ENCODE data around the gene ANLN. TPM values are rescaled to one million over a fixed set of nuclear protein-coding genes. Genes with fewer than 3 reads are reported as not detected.

The ANLN gene
- total RNA-seq, 1 experiment from 2014 or later = 78.9 TPM

DNA sequence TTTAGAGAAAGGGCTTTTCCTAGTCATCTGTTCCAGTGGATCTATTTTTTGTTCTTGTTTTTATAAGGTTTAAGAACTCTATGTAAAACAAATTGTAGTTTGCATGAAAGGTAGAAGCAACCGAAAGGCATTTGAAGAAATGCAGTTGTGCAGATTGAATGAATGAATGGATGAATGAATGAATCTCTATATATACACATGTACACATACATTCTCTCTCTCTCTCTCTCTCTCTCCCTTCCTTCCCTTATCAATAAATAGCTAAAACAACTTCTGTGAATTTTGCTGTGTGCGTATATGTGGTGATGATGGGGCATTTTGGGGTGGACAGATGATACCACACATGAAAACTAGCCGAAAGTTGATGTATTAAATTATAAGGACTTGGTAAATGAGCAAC, 32.4 kb downstream of the ANLN start:
- Histone ChIP-seq H3K9ac (ENCODE audit: extremely low read depth, insufficient read length, low read length) (no peak overlapping the region), H3K79me1 (ENCODE audit: insufficient read depth, low read depth, low read length, poor library complexity, severe bottlenecking) (no peaks in the 10 kb centered on the region), H2BK20ac (ENCODE audit: low read depth, low read length, poor library complexity, severe bottlenecking) (no peak overlapping the region), H2AFZ (ENCODE audit: low read length) (no peak overlapping the region), H2BK5ac (ENCODE audit: insufficient read length, low read length) (no peak overlapping the region), H3K27me3 (ENCODE audit: insufficient read depth, low read length) (no peaks in the 10 kb centered on the region), H4K20me1 (ENCODE audit: control insufficient read depth, insufficient read depth, insufficient read length) (no peaks in the 10 kb centered on the region), H2BK12ac (ENCODE audit: insufficient read length, low read depth, low read length) (no peak overlapping the region), H3K4me1 (ENCODE audit: insufficient read depth, low read length) (no peaks in the 10 kb centered on the region), H3K27ac (ENCODE audit: insufficient read length, low read depth, low read length) (no peak overlapping the region), H3K14ac (ENCODE audit: insufficient read depth, low read length) (no peak overlapping the region), H3K23ac (ENCODE audit: insufficient read length, low read depth, low read length) (no peak overlapping the region), H2BK120ac (ENCODE audit: low read depth, low read length, poor library complexity, severe bottlenecking) (no peak overlapping the region), H3K79me2 (ENCODE audit: insufficient read depth, low read length) (no peaks in the 10 kb centered on the region), H3K56ac (ENCODE audit: insufficient read length, low read depth, low read length) (no peak overlapping the region), H3K23me2 (ENCODE audit: insufficient read length, low read depth, low read length, poor library complexity, severe bottlenecking) (no peaks in the 10 kb centered on the region), H4K8ac (replicated peaks; ENCODE audit: insufficient read length, low read depth, low read length) (no peak overlapping the region), H3K9me3 (ENCODE audit: control insufficient read depth, low read depth, low read length) (no peaks in the 10 kb centered on the region), H4K91ac (ENCODE audit: insufficient read length, low read depth, low read length) (no peak overlapping the region), H2BK15ac (ENCODE audit: low read depth, low read length) (no peak overlapping the region), H3T11ph (ENCODE audit: low read length) (no peak overlapping the region), H3K4me2 (ENCODE audit: insufficient read depth, insufficient read length, low read length) (no peak overlapping the region), H4K5ac (ENCODE audit: insufficient read length, low read depth, low read length) (no peak overlapping the region), H2AK5ac (ENCODE audit: insufficient read length, low read length) (no peak overlapping the region), H3K4ac (ENCODE audit: low read depth, low read length) (no peak overlapping the region), H3K18ac (ENCODE audit: insufficient read length, low read depth, low read length) (no peak overlapping the region)
- no peak for DNase-seq
- Mint-ChIP-seq H3K4me1 (peaks cover 3 to 4% of the 10 kb centered on the region in 2 experiments; a peak in 2 of 4 replicates), H3K27ac (no peak overlapping the region), H3K36me3 (ENCODE audit: insufficient read depth in 1 of 3, low read depth in 3 of 3) (peaks cover 30 to 71% (median 71%) of the 10 kb centered on the region in 3 experiments; a peak in 6 of 7 replicates), H3K27me3 (ENCODE audit: low read depth) (no peaks in the 10 kb centered on the region), H3K9me3 (no peaks in the 10 kb centered on the region), H3K4me3 (no peak overlapping the region)
- WGBS (ENCODE audit: extremely low coverage, insufficient read length, low lambda C conversion rate) = no CpG with 5 or more reads among the region's 3 CpGs
- TF ChIP-seq, protein P1, sequence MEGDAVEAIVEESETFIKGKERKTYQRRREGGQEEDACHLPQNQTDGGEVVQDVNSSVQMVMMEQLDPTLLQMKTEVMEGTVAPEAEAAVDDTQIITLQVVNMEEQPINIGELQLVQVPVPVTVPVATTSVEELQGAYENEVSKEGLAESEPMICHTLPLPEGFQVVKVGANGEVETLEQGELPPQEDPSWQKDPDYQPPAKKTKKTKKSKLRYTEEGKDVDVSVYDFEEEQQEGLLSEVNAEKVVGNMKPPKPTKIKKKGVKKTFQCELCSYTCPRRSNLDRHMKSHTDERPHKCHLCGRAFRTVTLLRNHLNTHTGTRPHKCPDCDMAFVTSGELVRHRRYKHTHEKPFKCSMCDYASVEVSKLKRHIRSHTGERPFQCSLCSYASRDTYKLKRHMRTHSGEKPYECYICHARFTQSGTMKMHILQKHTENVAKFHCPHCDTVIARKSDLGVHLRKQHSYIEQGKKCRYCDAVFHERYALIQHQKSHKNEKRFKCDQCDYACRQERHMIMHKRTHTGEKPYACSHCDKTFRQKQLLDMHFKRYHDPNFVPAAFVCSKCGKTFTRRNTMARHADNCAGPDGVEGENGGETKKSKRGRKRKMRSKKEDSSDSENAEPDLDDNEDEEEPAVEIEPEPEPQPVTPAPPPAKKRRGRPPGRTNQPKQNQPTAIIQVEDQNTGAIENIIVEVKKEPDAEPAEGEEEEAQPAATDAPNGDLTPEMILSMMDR (conservative IDR thresholded peaks at IDR 0.05) = no peak

All from H9 (cell line).